GM23248 (cell line): ENCODE data around the gene TRIO. TPM values are rescaled to one million over a fixed set of nuclear protein-coding genes. Genes with fewer than 3 reads are reported as not detected.
A peak's percentile ranks its signal among the peaks of the same experiment; 100 is the strongest.

Source experiments
- DNase-seq: peaks from one replicate; pipeline ENCODE4 v3.0.0-alpha.2; 2015
- H2AFZ ChIP-seq: fragments of 200-600 bp; sonication (generic); 2 replicates; pipeline ENCODE4 v1.6.1; 2016; ENCODE audit warnings: antibody characterized with exemption
- H3F3A ChIP-seq: fragments of 200-600 bp; sonication (generic); 2 replicates; pipeline ENCODE4 v1.6.1; 2016; ENCODE audit warnings: mild to moderate bottlenecking, antibody characterized with exemption, mixed run types; ENCODE audit not compliant: insufficient read depth
- H3K27ac ChIP-seq: fragments of 200-600 bp; sonication (generic); 2 replicates; pipeline ENCODE4 v1.5.1; 2016; ENCODE audit warnings: mild to moderate bottlenecking
- H3K27me3 ChIP-seq: fragments of 200-600 bp; sonication (generic); replicated peaks from 2 replicates; pipeline ENCODE4 v1.6.1; 2016; ENCODE audit warnings: mild to moderate bottlenecking; ENCODE audit not compliant: insufficient read depth
- H3K36me3 ChIP-seq: fragments of 200-600 bp; sonication (generic); 2 replicates; pipeline ENCODE4 v1.6.1; 2016; ENCODE audit warnings: low read depth, mild to moderate bottlenecking
- H3K4me1 ChIP-seq: fragments of 200-600 bp; sonication (generic); 2 replicates; pipeline ENCODE4 v1.6.1; 2016; ENCODE audit warnings: mild to moderate bottlenecking; ENCODE audit not compliant: insufficient read depth
- H3K4me2 ChIP-seq: fragments of 200-600 bp; sonication (generic); one replicate; pipeline ENCODE4 v1.6.1; 2016; ENCODE audit warnings: mild to moderate bottlenecking; ENCODE audit not compliant: unreplicated experiment
- H3K4me3 ChIP-seq: fragments of 200-600 bp; sonication (generic); 2 replicates; pipeline ENCODE4 v1.5.1; 2016; ENCODE audit warnings: mild to moderate bottlenecking
- H3K79me2 ChIP-seq: fragments of 200-600 bp; sonication (generic); 2 replicates; pipeline ENCODE4 v1.6.1; 2016; ENCODE audit warnings: mild to moderate bottlenecking; ENCODE audit not compliant: insufficient read depth
- H3K9ac ChIP-seq: fragments of 200-600 bp; sonication (generic); 2 replicates; pipeline ENCODE4 v1.6.1; 2016; ENCODE audit warnings: mild to moderate bottlenecking
- H3K9me2 ChIP-seq: fragments of 200-600 bp; sonication (generic); 2 replicates; pipeline ENCODE4 v1.6.1; 2016; ENCODE audit warnings: mixed run types, mild to moderate bottlenecking, moderate library complexity; ENCODE audit not compliant: insufficient read depth
- H3K9me3 ChIP-seq: fragments of 200-600 bp; sonication (generic); one replicate; pipeline ENCODE4 v1.6.1; 2017; ENCODE audit warnings: low read depth
- H4K20me1 ChIP-seq: fragments of 200-600 bp; sonication (generic); 2 replicates; pipeline ENCODE4 v1.6.0; 2016; ENCODE audit not compliant: insufficient read depth
- EZH2 ChIP-seq: fragments of 200-600 bp; sonication (generic); IDR thresholded peaks from 2 replicates; pipeline ENCODE4 v1.6.1; 2018; ENCODE audit warnings: antibody characterized with exemption, mild to moderate bottlenecking; ENCODE audit not compliant: insufficient read depth, poor library complexity, severe bottlenecking
- EZH2phosphoT487 ChIP-seq: fragments of 200-600 bp; sonication (generic); IDR thresholded peaks from 2 replicates; pipeline ENCODE4 v1.6.1; 2018; ENCODE audit warnings: antibody characterized with exemption, moderate library complexity, mild to moderate bottlenecking, low read depth; ENCODE audit not compliant: insufficient read depth
- WGBS, 2 experiments: methylation state at CpG; one replicate each; pipeline ENCODE4 v1.1.6; 2015 to 2017; ENCODE audit warnings: low lambda C conversion rate in 2 of 2, low coverage in 1 of 2; ENCODE audit errors: missing lambda C conversion rate in 2 of 2; 5-methylcytosine and 5-hydroxymethylcytosine counted together
- in situ Hi-C: fragments of 300-500 bp; cut with MboI; formaldehyde crosslinking; loops from 2 replicates; pipeline ENCODE4 v1.15.0; 2020
- polyA plus RNA-seq: library from polyadenylated mRNA; unstranded; fragments of >200 nt; fragmentation: Nextera tagmentation; extraction: Ambion mirVana; gene quantifications from 2 replicates; pipeline ENCODE4 v1.2.1, GENCODE V29; 2016
- total RNA-seq: library from RNA; depleted of rRNA; stranded (reverse); fragments of >200 nt; shearing (Covaris generic); gene quantifications from 2 replicates; pipeline ENCODE4 v1.2.3, GENCODE V29; 2014

Gene TRIO
- total and polyA plus RNA-seq, 2 experiments from 2014 or later = 28.1 to 198 TPM

DNA sequence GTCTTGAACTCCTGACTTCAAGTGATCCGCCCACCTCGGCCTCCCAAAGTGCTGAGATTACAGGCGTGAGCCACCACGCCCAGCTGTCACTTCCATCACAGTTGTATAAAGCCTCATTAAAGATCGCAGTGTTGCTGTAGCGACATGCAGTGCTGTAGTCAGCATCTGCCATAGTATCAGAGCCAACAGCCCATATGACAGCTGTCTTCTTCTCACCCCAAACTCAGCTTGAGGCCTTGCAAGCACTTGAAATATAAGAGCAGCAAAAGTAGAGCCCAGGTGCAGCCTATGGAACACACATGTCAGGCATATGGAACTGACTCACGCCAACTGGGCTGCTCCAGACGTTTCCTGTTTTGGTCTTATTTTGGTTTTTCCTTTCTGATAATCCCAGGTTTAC is 167.8 kb downstream of the TRIO start:
- H3K27me3 ChIP-seq = no peaks in the 10 kb centered on the region
- H4K20me1 ChIP-seq = peaks cover 10% of the 10 kb centered on the region; the same call in 1 of the 2 replicates
- no peak overlapping the region for H3K4me2 ChIP-seq
- peak overlapping the region; percentile 12; the same call in 1 of the 2 replicates for H3K27ac ChIP-seq
- no peak for TF ChIP-seq EZH2phosphoT487
- TF ChIP-seq EZH2 = no peak
- peaks cover 85% of the 10 kb centered on the region for H3F3A ChIP-seq
- H2AFZ ChIP-seq = no peak overlapping the region
- H3K9me2 ChIP-seq = no peaks in the 10 kb centered on the region
- no peak for DNase-seq
- no peaks in the 10 kb centered on the region for H3K9me3 ChIP-seq
- no peak overlapping the region for H3K4me3 ChIP-seq
- no peak overlapping the region for H3K9ac ChIP-seq
- in situ Hi-C loops = no loop called here
- 77 to 79% methylated on average over 8 of the region's 8 CpGs for WGBS, 2 experiments
- H3K79me2 ChIP-seq = peaks cover 95% of the 10 kb centered on the region
- peaks cover 81% of the 10 kb centered on the region for H3K36me3 ChIP-seq
- H3K4me1 ChIP-seq = peaks cover 4% of the 10 kb centered on the region; the same call in 1 of the 2 replicates

GRCh38 chr5:14313986-14314690 is 171.0 kb downstream of the TRIO start:
- TF ChIP-seq EZH2 (no peak), EZH2phosphoT487 (no peak)
- no peaks in the 10 kb centered on the region for H3K9me2 ChIP-seq
- no peak for DNase-seq
- H3F3A ChIP-seq = peaks cover 88% of the 10 kb centered on the region
- no peaks in the 10 kb centered on the region for H3K4me1 ChIP-seq
- H3K9me3 ChIP-seq = no peaks in the 10 kb centered on the region
- no peak overlapping the region for H3K4me3 ChIP-seq
- peaks cover 10% of the 10 kb centered on the region; the same call in 1 of the 2 replicates for H4K20me1 ChIP-seq
- no peak overlapping the region for H3K4me2 ChIP-seq
- WGBS, 2 experiments = 62 to 66% methylated on average over 4 of the region's 4 CpGs
- peaks cover 95% of the 10 kb centered on the region for H3K36me3 ChIP-seq
- H3K27me3 ChIP-seq = no peaks in the 10 kb centered on the region
- H3K9ac ChIP-seq = no peak overlapping the region
- H2AFZ ChIP-seq = no peak overlapping the region
- H3K79me2 ChIP-seq = peaks cover 100% of the 10 kb centered on the region
- 0 out of 2 replicates have a peak overlapping the region, but pooled peaks have one; percentile 14 for H3K27ac ChIP-seq
- in situ Hi-C loops = no loop called here

- in situ Hi-C loops = no loop called here
- Histone ChIP-seq H3K9me3 (no peaks in the 10 kb centered on the region), H3K27me3 (no peaks in the 10 kb centered on the region), H3K9ac (no peak overlapping the region), H3K4me2 (no peak overlapping the region), H3K4me3 (no peak overlapping the region), H3K4me1 (no peaks in the 10 kb centered on the region), H3F3A (peaks cover 78% of the 10 kb centered on the region), H3K9me2 (no peaks in the 10 kb centered on the region), H3K79me2 (peaks cover 100% of the 10 kb centered on the region), H4K20me1 (peaks cover 10% of the 10 kb centered on the region; the same call in 1 of the 2 replicates), H3K36me3 (peaks cover 93% of the 10 kb centered on the region), H3K27ac (no peak overlapping the region), H2AFZ (no peak overlapping the region)
- 53 to 57% methylated on average over 12 of the region's 12 CpGs for WGBS, 2 experiments
- no peak for DNase-seq
- TF ChIP-seq EZH2 (no peak), EZH2phosphoT487 (no peak)
Observed at GRCh38 chr5:14316471-14316870, 173.3 kb downstream of the TRIO start.

DNA sequence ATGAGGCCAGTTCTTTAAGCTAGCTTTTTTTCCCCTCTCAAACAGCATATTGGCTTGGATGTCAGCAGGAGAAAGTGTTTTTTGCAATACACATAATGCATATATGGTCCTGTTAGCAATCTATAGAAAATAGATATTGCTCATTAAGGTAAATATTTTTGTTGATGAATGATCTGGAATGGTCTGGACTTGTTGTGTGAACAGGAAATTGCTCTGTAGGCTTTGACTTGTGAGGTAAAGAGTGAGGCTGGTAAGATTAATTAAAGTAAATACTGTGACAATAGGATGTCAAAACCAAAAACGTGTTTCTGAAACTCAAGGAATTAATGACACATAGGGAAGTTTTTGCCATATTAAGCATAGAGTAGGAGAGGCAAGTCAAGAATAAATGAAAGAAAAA is 176.0 kb downstream of the TRIO start:
- H4K20me1 ChIP-seq = no peaks in the 10 kb centered on the region
- H3K27ac ChIP-seq = no peak overlapping the region
- H3K4me3 ChIP-seq = no peak overlapping the region
- H3K9ac ChIP-seq = no peak overlapping the region
- no peak overlapping the region for H2AFZ ChIP-seq
- H3K36me3 ChIP-seq = peaks cover 86% of the 10 kb centered on the region
- H3K9me3 ChIP-seq = no peaks in the 10 kb centered on the region
- TF ChIP-seq EZH2phosphoT487 = no peak
- no peak for TF ChIP-seq EZH2
- 91 to 94% methylated on average over 1 of the region's 1 CpG for WGBS, 2 experiments
- peaks cover 100% of the 10 kb centered on the region for H3K79me2 ChIP-seq
- no peaks in the 10 kb centered on the region for H3K27me3 ChIP-seq
- H3F3A ChIP-seq = peaks cover 70% of the 10 kb centered on the region
- no peak overlapping the region for H3K4me2 ChIP-seq
- H3K4me1 ChIP-seq = peaks cover 6% of the 10 kb centered on the region; the same call in 1 of the 2 replicates
- DNase-seq = no peak
- no peaks in the 10 kb centered on the region for H3K9me2 ChIP-seq
- in situ Hi-C loops = no loop called here
